ENCODE results near the gene HAGH.

HAGH gene

DNA sequence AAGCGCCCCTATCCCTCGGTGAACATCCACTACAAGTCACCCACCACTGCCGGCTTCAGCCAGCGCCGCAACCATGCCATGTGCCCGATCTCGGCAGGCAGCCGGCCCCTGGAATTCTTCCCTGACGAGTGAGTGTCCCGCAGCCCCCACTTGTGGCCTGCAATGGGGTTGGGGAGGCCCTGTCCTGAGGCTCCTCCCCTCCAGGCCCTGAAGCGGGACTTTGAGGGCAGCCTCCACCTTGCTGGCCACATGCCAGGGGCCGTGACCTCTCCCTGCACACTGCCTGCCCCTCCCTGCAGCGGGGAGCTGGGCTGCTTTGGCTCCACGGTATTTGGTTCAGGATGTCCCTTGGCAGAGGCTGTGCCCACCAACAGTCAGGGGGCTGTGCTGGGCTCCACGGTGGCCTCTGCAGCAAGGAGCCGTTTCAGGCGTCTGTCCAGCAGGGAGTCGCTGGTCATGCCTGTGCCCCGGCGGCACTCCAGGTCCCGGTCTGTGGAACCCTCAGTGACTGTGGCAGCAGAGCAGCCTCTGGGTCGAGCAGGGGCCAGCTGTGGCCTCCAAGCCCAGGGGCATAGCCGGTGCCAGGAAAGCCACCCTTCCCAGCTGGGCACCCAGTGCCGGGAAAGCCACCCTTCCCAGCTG is 63.6 kb downstream of the HAGH start:
- Histone ChIP-seq H3K9ac (ENCODE audit: low read length) (no peak overlapping the region), H3K27me3 (replicated peaks; ENCODE audit: insufficient read depth, low read length) (no peaks in the 10 kb centered on the region), H3K4me2 (ENCODE audit: low read depth, low read length) (no peak overlapping the region), H3K9me2 (replicated peaks; ENCODE audit: insufficient read depth, low read length) (no peaks in the 10 kb centered on the region), H3K4me1 (ENCODE audit: low read length) (no peaks in the 10 kb centered on the region), H3K36me3 (replicated peaks; ENCODE audit: insufficient read depth, low read length) (no peaks in the 10 kb centered on the region), H3F3A (ENCODE audit: insufficient read depth, low read length) (no peaks in the 10 kb centered on the region), H3K79me2 (ENCODE audit: low read length) (no peaks in the 10 kb centered on the region), H4K20me1 (ENCODE audit: insufficient read depth, low read length) (no peaks in the 10 kb centered on the region), H2AFZ (ENCODE audit: low read length) (no peak overlapping the region), H3K27ac (ENCODE audit: low read length) (no peak overlapping the region), H3K4me3 (ENCODE audit: low read length) (no peak overlapping the region), H3K9me3 (replicated peaks; ENCODE audit: insufficient read depth, low read length) (no peaks in the 10 kb centered on the region)
- TF ChIP-seq, protein P1, sequence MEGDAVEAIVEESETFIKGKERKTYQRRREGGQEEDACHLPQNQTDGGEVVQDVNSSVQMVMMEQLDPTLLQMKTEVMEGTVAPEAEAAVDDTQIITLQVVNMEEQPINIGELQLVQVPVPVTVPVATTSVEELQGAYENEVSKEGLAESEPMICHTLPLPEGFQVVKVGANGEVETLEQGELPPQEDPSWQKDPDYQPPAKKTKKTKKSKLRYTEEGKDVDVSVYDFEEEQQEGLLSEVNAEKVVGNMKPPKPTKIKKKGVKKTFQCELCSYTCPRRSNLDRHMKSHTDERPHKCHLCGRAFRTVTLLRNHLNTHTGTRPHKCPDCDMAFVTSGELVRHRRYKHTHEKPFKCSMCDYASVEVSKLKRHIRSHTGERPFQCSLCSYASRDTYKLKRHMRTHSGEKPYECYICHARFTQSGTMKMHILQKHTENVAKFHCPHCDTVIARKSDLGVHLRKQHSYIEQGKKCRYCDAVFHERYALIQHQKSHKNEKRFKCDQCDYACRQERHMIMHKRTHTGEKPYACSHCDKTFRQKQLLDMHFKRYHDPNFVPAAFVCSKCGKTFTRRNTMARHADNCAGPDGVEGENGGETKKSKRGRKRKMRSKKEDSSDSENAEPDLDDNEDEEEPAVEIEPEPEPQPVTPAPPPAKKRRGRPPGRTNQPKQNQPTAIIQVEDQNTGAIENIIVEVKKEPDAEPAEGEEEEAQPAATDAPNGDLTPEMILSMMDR (IDR thresholded peaks at IDR 0.05; ENCODE audit: low read length) = no peak
- TF ChIP-seq EZH2phosphoT487 (IDR thresholded peaks at IDR 0.05; ENCODE audit: low read length) (no peak), EZH2 (optimal IDR thresholded peaks at IDR 0.05; ENCODE audit: low read depth, low read length) (no peak)
- no peak for DNase-seq

DNA sequence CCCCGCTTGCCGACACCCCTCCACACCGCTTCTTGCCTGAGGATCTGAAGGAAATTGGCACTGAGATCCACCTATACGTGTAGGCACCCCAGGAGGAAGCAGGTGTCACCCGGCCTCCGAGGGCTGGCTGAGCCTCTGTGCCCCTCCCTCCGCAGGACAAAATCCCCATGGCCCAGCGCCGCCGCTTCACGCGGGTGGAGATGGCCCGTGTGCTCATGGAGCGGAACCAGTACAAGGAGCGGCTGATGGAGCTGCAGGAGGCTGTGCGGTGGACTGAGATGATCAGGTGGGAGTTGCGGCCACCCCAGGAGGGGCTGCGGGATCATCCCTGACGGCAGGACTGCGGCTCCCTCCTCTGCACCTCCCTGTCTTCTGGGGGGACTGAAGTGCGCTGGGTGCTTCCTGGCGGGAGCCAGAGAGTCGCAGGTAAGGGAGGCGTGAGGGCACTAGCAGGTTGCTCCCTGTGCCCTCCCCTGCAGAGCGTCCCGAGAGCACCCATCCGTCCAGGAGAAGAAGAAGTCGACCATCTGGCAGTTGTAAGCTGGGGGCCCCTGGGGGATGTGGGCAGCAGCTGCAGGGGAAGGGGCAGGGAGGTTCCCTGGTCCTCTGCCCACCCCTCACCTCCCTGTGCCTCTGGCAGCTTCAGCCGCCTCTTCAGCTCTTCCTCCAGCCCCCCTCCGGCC is 64.3 kb downstream of the HAGH start:
- Histone ChIP-seq H3K9me2 (replicated peaks; ENCODE audit: insufficient read depth, low read length) (no peaks in the 10 kb centered on the region), H3K9ac (ENCODE audit: low read length) (no peak overlapping the region), H3K27ac (ENCODE audit: low read length) (no peak overlapping the region), H3F3A (ENCODE audit: insufficient read depth, low read length) (no peaks in the 10 kb centered on the region), H2AFZ (ENCODE audit: low read length) (no peak overlapping the region), H3K4me1 (ENCODE audit: low read length) (no peaks in the 10 kb centered on the region), H4K20me1 (ENCODE audit: insufficient read depth, low read length) (no peaks in the 10 kb centered on the region), H3K36me3 (replicated peaks; ENCODE audit: insufficient read depth, low read length) (no peaks in the 10 kb centered on the region), H3K27me3 (replicated peaks; ENCODE audit: insufficient read depth, low read length) (no peaks in the 10 kb centered on the region), H3K4me2 (ENCODE audit: low read depth, low read length) (no peak overlapping the region), H3K79me2 (ENCODE audit: low read length) (no peaks in the 10 kb centered on the region), H3K9me3 (replicated peaks; ENCODE audit: insufficient read depth, low read length) (no peaks in the 10 kb centered on the region), H3K4me3 (ENCODE audit: low read length) (no peak overlapping the region)
- DNase-seq = no peak
- TF ChIP-seq, protein P1 (IDR thresholded peaks at IDR 0.05; ENCODE audit: low read length) = no peak
- TF ChIP-seq EZH2phosphoT487 (IDR thresholded peaks at IDR 0.05; ENCODE audit: low read length) = no peak
- no peak for TF ChIP-seq EZH2 (optimal IDR thresholded peaks at IDR 0.05; ENCODE audit: low read depth, low read length)

DNA sequence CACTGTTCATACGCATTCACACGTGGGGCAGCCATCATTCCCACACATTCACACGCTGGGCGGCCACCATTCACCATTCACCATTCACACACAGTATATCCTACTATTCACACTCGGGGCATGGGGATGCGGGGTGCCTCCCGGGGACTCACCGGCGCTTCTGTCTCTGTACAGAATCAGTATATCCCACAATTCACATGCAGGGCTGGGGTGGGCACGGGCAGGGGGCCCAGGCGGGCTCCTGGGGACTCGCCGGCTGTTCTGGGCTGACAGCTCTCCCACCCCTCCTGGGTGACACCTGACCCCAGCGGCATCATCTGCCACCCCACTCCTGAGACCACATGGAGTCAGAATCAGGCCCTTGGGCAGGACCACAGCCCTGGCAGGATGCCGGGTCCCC is 64.9 kb downstream of the HAGH start:
- Histone ChIP-seq H3K27ac (ENCODE audit: low read length) (no peak overlapping the region), H3K9me3 (replicated peaks; ENCODE audit: insufficient read depth, low read length) (no peaks in the 10 kb centered on the region), H3K27me3 (replicated peaks; ENCODE audit: insufficient read depth, low read length) (no peaks in the 10 kb centered on the region), H3K4me2 (ENCODE audit: low read depth, low read length) (no peak overlapping the region), H3K9ac (ENCODE audit: low read length) (no peak overlapping the region), H3K4me3 (ENCODE audit: low read length) (no peak overlapping the region), H3K9me2 (replicated peaks; ENCODE audit: insufficient read depth, low read length) (no peaks in the 10 kb centered on the region), H4K20me1 (ENCODE audit: insufficient read depth, low read length) (no peaks in the 10 kb centered on the region), H3K4me1 (ENCODE audit: low read length) (no peaks in the 10 kb centered on the region), H2AFZ (ENCODE audit: low read length) (no peak overlapping the region), H3K36me3 (replicated peaks; ENCODE audit: insufficient read depth, low read length) (no peaks in the 10 kb centered on the region), H3K79me2 (ENCODE audit: low read length) (no peaks in the 10 kb centered on the region), H3F3A (ENCODE audit: insufficient read depth, low read length) (no peaks in the 10 kb centered on the region)
- TF ChIP-seq EZH2phosphoT487 (IDR thresholded peaks at IDR 0.05; ENCODE audit: low read length) (no peak), EZH2 (optimal IDR thresholded peaks at IDR 0.05; ENCODE audit: low read depth, low read length) (no peak)
- TF ChIP-seq, protein P1 (IDR thresholded peaks at IDR 0.05; ENCODE audit: low read length) = no peak
- no peak for DNase-seq
